HG03439 (cell line): ENCODE measurements around the gene LNPEP.
"Not testable (repeated sequence)": the region's sequence is repeated elsewhere in the genome, so short reads cannot be mapped to it uniquely, and the experiment has no call there.

ENCODE experiments used
- ATAC-seq: cut with Tn5 transposase; IDR thresholded peaks from one replicate; pipeline ENCODE4 v1.9.1; 2021; ENCODE audit warnings: mild to moderate bottlenecking, moderate library complexity; ENCODE audit not compliant: unreplicated experiment

The LNPEP gene

GRCh38 chr5:96928931-96929708, 6.8 kb upstream of the LNPEP start:
- ATAC-seq: no peak

- ATAC-seq: no peak
Observed at GRCh38 chr5:96930058-96930457, 5.8 kb upstream of the LNPEP start.

- ATAC-seq: no peak
Observed at GRCh38 chr5:96930589-96930988, 5.3 kb upstream of the LNPEP start.

- not testable (repeated sequence) for ATAC-seq
Observed at GRCh38 chr5:96931037-96931436, 4.8 kb upstream of the LNPEP start.

- ATAC-seq: no peak
Observed at GRCh38 chr5:96931605-96932004, 4.3 kb upstream of the LNPEP start.

- ATAC-seq: no peak
Observed at GRCh38 chr5:96932026-96932425, 3.9 kb upstream of the LNPEP start.

GRCh38 chr5:96933764-96934707, 1.8 kb upstream of the LNPEP start:
- ATAC-seq: peak; percentile 0

- ATAC-seq: peak; percentile 68
Observed at GRCh38 chr5:96934708-96935558, 947 bp upstream of the LNPEP start.

- peak; percentile 15 for ATAC-seq
Observed at GRCh38 chr5:96936431-96937320, 796 bp downstream of the LNPEP start.

GRCh38 chr5:96940586-96940985, 4.7 kb downstream of the LNPEP start:
- ATAC-seq: no peak

- no peak for ATAC-seq
Observed at GRCh38 chr5:96941140-96941539, 5.3 kb downstream of the LNPEP start.

- no peak for ATAC-seq
Observed at GRCh38 chr5:96942078-96942477, 6.2 kb downstream of the LNPEP start.

- ATAC-seq: no peak
Observed at GRCh38 chr5:96942911-96943310, 7.0 kb downstream of the LNPEP start.

GRCh38 chr5:96943799-96944198, 7.9 kb downstream of the LNPEP start:
- no peak for ATAC-seq

- no peak for ATAC-seq
Observed at GRCh38 chr5:96945144-96945897, 9.4 kb downstream of the LNPEP start.

- no peak for ATAC-seq
Observed at GRCh38 chr5:96946381-96946780, 10.5 kb downstream of the LNPEP start.

GRCh38 chr5:96952118-96952750, 16.4 kb downstream of the LNPEP start:
- no peak for ATAC-seq

- no peak for ATAC-seq
Observed at GRCh38 chr5:96952974-96953730, 17.3 kb downstream of the LNPEP start.
